G401.6 (cell line): ENCODE data around the gene TIGD6.

ENCODE experiments used
- FAIRE-seq: peaks from 2 replicates; lab custom pipeline; 2012; peaks lifted over from hg19 to GRCh38; lab: Jason Lieb, UNC

TIGD6 gene

DNA sequence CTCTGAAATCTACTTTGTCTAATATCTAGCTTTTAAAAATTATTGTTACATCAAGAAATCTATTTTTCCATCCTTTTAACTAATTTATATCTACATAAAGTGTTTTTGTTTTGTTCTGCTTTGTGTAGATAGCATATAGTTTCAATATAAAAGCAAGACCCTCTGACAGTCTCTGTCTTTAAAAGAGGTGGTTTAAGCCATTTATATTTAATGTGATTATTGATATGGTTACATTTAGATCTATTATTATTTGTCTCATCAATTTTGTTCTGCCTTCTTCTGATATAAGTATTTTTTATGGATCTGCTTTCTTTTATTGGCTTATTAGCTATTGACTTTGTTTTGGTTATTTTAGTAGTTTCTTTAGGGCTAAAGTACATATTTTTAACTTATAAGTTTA, 16.1 kb upstream of the TIGD6 start:
- peak; percentile 3 for FAIRE-seq

DNA sequence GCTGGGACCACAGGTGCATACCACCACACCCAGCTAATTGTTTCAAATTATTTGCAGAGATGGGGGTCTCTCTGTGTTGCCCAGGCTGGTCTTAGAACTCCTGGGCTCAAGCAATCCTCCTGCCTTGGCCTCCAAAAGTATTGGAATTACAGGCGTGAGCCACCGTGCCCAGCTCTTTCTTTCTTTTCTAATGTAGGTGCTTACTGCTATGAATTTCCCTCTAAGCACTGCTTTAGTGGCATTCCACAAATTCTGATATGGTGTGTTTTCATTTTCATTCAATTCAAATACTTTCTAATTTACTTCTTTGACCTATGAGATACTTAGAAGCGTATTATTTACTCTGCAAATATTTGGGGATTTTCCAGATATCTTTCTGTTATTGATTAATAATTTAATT, 15.0 kb upstream of the TIGD6 start:
- no peak for FAIRE-seq

DNA sequence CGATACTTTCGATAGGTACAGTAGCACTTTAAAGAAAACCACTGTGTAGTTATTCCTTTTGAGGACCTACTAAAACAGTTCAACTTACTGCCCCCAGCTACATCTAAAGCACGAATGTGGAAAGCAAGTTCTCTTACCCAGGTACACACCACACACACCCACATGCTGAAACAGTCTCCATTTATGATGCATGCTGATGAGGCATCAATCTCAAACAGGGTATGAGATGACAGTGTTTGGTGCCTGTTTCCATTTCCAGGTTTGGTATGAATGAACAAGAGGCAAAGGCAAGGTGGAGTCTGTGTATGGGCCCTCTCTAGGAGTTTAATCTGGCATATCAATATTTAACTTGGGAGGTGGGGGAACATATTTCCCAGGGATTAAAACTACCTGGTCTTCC, 14.0 kb upstream of the TIGD6 start:
- no peak for FAIRE-seq

DNA sequence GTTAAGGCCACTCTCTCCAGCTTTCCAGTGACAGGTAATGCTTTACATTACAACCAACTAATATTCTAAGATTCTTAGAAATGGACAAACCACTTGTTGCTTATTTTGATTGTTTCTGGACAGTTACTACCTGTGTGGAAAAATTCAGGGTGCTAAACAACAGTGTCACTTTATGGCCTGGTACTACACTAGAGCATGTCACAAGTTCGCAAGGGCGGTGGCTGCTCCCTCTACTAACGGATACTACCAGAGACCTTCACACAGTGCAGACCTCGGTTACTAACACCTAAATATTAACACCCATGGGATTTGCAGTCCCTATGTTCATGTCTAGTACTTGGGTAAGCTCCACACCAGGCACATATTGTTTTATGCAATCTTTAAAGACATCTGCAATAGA, 13.5 kb upstream of the TIGD6 start:
- no peak for FAIRE-seq

DNA sequence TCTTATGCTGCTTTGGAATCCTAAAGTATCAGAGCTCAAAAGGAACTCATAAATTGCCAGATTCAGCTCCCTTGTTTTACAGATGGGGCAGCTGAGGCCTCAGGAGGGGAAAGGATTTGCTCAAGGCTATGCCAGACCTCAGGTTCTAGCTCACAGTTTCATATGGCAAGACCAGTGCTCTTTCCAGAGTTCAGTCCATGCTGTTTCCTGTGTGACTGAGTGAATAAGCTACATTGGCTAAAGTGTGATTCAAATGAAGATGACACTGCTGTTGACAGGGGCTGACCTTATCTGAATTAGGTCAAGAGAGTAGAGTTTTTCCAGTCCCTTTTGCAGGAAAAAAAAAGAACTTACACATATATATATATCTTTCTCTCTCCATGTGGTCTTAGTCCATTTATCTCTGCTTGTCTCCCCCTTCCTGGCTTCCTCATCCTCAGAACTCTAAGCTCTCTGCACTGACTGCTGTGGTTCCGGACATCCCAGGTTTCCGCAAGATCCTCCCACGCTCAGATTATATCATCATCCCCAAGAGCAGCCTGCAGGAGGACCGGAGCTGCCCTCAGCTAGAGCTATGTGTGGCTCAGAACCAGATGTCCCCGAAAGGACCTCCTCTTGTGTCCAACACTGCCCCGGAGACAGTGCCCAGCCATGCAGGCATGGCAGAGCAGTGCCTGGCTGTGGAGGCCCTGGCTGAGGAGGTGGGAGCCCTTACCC, 9.4 kb upstream of the TIGD6 start:
- FAIRE-seq: no peak

DNA sequence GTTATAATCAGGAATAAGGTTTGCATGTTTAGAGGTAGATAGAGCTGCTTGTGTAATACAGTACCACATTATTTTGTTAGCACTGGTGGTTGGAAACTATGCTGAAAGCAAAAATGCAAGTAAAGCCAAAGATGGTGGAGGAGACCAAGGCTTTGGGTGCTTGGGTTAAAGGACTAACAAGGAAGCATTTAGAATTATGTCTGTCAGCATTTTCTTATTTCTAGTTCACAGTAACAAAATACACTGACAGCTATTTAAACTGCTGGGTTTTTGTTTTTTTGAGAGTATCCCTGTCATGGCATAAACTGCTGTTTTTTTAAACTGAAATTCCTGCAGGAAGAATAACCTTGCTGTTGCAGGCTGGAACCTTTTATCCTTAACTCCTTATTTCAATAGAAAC, 6.6 kb upstream of the TIGD6 start:
- no peak for FAIRE-seq

DNA sequence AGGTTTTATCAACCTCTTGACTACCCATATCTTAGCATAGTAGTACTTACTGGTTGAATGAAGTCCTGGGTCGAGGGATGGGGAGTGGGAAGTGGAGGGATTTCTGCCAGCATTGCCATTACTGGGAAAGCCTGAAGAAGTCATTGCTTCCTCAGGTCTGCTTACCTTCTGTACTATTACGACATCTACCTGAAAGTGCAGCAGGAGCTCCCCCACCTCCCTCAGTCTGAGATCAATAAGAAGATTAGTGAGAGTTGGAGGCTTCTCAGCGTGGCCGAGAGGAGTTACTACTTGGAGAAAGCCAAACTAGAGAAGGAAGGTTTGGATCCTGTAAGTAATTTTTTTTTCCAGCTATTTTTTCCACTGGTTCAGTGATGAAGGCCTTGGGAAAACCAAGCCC, 5.9 kb upstream of the TIGD6 start:
- FAIRE-seq: no peak

DNA sequence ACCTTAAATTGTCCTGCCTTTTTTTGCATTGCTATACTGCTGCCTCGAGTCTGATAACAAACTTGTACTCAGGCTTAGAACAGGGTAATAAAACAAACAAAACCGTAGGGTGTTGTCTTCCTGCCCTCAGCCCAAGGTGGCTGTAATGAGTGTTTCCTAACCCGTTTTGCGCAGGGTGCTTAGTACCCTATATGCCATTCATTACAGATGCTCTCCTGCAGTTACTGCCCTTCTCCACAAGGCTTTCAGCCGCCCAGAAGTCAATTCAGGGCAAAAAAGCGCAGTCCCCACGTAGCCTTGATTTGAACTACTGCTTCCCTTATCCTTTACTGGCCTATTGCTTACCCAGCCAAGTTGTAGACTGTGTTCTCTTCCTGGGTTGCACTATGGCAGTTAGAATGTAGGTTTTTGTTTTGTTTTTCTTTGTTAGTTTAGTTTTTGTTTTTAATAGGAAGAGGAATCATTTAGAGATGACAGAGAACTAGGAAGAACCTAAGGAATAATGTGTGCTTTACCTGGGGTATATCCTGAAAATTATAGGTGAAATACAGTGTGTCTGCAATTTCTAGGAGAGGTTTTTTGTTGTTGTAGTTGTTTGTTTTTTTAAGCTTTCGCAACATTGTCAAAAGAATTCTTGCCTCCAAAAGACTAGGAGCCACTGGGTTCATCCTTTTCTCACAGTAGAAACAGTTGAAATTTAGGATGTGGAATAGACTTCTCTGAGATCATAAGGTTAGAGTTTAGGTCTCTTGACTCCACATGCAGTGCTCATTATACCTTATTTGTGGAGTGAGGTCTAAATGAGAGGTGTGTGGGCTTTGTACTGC, 1.4 kb upstream of the TIGD6 start:
- peak; percentile 46 for FAIRE-seq

DNA sequence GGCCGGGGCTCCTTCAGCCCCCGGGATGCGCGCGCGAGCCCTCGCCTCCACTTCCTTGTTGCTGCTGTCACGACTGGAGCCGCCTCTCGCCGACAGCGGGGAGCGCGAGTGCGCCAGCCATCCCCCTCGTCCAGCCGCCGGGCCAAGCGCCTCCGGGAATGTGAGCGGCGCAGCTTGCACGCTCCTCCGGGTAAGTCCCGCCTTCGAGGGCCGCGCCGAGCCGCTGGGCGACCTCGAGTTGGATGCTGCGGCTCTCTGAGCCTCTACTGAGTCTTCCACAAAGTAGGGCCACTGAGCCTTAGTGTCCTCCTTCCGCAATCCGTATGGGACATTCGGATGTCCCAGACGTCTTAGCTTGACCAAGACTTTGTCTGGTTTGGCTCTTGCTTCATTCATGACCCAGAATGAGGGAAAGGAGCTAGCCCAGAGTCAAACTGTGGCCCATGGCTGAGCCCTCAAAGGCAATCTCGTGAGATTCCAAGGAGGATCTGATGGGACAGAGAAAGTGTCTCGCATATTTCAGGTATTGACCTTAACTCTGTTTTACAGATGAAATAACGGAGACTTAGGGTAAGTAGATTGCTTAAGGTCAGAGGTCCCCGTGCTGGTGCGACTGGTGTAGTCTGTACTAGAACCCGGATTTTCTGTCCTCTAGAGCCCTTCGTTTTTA, 671 bp upstream of the TIGD6 start:
- no peak for FAIRE-seq

DNA sequence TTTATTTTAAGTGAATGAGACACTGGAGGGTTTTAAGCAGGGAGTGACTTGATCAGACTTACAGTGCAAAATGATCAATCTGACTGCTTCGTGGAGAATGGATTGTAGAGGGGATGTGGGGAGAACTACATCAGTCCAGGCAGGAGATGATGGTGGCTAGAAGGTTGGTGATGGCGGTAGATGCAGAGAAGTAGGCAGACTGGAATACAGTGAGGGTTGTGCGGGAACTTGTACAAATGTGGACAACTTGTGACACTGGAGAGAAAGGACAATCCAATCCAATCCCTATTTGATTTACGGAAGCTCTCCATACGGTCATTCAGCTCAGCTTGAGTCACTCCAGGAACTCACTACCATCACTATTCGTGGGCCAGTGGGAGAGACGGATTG, 593 bp downstream of the TIGD6 start:
- no peak for FAIRE-seq

DNA sequence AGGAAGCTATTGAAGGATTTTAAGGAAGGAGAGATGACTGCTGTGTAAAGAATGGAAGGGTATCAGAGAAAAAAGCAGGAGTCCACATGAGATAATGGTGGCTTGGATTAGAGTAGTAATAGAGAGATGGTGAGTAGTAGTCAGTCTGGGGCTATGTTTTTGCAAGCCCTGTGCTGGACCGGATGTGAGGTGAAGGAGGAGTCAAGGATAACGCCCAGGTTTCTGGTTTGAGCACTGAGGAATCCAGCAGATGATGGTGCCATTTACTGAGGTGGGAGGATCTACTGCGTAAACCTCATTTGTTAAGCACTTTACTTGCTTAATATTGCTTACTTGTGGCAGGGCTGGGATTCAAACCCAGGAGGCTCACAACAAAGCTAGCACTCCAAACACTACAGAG, 1.1 kb downstream of the TIGD6 start:
- no peak for FAIRE-seq

DNA sequence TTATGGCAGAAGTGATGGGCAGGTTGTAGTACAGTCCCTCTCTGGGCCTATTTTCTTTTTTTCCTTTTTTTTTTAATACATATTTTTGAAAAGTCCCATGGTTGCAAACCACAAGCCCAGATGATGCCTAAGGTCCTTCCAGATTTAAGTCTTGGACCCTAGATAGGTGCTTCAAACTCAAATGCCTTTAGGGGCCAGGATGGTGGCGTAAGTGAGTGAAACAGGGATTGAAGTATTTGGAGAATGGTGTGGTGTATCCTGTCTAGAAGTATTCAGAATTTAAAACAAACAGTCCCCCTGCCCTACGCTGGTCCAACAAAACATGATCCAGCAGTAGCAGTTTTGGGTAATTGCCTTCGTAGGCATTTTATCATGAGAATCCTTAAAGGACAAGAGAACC, 2.2 kb downstream of the TIGD6 start:
- no peak for FAIRE-seq

DNA sequence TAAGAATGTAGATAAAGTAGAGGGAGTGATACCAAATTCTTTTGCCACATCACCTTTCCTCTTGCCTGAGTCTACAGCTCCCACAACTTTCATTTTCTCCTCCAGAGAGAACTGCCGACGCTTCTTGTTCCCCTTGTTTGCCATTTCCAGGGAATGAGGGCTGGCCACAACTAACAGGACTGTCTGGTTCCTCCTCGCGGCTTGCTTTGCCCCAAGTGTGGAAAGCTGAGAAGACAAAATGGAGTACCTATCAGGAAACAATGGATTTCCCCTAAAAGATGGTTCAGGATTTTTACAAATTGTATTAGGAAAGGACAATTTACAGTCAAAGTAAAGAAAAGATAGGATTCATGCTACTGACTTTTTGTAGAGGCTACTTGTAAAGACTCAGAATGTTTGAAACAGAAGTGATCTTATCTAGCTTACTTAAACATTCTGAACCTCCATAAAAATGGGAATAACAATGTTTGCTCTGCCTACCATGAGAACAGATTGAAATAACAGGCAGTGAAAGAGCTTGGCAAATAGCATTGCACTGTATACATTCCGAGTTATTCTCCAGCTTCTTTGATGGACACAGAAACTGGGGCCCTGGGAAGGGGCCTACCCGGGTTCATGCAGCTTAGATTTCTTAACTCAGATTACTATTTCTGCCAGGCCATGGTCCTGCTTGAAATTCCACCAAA, 4.1 kb downstream of the TIGD6 start:
- no peak for FAIRE-seq

DNA sequence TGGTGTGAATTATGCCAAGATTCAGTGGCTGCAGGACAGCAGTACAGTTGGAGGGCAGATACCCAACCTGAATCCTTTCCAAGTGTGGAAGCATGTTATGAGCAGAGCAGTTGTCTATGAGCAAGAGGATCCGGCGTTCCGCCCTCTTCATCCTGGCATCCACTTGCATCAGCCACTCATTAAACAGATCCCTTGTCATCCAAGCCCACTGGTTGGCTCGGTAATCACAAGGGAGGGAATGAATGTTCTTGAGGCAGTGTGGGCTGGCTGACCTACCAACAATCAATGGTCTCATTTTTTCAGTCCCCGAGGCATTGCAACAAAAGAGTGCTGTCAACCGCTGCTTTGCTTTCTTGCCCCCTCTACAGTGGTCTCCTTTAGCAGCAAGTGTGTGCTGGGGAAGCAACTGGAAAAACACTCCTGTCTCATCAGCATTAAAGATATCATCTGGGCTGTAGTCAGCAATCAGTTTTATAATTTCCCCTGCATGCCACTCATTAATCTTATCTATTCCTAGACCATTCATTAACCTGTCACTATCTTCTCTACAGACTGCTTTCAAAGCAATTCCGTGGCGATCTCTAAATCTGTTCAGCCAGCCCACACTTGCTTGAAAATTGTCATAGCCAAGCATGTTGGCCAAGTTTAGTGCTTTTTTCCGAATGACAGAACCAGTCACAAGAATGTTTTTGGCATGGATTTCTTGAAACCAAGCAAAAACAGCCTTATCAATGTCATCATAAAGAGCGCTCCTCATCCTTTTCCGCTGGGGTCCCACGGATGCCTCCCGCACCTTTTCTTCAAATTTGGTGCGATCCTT, 4.9 kb downstream of the TIGD6 start:
- no peak for FAIRE-seq

DNA sequence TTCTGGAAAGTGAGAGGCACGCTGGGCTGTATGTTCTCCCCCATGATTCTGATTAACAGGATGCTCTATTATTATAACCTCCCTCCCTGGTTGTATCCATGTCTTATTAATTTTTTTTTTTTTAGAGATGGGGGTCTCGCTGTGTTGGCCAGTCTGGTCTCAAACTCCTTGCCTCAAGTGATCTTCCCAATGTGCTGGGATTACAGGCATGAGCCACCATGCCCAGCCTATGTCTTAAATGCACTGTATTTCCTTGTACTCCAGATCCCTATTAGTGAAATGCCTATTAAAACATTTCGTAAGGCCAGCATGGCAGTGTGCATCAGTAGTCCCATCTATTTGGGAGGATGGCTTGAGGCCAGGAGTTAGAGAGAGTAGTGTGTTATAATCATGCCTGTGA, 7.0 kb downstream of the TIGD6 start:
- no peak for FAIRE-seq

DNA sequence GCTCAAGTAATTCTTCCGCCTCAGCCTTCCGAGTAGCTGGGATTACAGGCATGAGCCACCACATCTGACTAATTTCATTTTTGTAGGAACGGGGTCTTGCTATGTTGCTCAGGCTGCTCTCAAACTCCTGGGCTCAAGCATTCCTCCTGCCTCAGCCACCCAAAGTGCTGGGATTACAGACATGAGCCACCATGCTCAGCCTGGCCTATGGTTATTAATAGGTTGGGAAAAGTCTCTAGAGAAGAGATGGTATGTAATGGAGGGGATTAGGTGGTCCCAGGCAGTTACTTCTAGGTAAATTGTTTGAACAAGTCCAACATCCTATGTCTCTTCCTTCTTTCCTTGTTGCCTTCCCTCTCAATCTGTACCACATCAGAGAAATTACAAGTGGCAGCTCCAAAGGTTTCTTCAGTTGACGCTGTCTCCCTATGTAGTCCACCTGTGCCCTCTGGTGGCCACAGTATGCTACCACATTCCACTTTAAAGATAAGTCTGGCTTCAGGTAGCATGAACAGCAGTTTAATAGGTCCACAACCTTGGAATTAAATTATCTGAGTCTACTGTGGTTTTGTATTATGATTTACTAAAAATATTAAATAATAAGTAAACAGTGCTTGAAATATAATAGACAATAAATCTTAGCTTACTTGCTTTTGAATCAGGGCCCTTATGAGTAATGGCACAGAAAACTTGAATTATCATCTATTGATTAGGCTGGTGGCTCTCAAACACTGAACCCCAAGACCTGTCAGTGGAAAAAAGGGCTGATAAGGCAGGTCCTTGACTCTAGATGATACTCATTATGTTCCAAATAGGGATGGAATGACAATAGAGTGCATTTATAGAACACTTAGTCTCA, 9.7 kb downstream of the TIGD6 start:
- peak; percentile 95 for FAIRE-seq

DNA sequence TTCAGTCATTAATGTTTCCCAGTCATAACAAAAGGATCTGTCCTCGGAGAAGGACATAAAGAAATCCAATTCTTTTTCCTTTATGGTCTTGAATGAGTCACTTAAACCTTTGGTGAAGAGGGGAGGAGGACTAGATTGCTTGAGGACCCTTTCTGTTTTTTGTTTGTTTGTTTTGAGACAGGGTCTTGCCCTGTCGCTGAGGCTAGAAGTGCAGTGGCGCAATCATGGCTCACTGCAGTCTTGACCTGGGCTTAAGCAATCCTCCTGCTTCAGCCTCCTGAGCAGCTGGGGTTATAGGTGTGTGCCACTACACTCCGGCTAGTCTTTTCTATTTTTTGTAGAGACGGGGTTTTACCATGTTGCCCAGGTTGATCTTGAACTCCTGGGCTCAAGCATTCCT, 12.3 kb downstream of the TIGD6 start:
- no peak for FAIRE-seq

DNA sequence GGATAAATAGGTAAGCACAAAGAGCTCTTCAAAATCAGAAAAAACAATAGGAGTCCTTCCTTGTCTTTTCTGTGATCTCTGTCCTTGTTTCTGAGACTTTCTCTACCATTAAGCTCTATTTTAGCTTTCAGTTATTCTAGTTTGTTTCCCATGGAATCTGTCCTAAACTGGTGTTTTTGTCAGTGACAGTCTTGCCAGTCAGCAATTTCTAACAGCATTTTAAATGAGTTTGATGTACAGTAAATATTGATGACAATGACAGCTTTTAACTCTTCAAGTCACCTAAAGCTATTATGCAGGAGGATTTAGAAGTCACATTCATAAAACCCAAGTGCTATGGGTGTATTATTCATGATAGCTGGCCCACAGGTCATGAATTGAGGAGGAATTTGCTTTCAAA, 17.9 kb downstream of the TIGD6 start:
- FAIRE-seq: no peak

DNA sequence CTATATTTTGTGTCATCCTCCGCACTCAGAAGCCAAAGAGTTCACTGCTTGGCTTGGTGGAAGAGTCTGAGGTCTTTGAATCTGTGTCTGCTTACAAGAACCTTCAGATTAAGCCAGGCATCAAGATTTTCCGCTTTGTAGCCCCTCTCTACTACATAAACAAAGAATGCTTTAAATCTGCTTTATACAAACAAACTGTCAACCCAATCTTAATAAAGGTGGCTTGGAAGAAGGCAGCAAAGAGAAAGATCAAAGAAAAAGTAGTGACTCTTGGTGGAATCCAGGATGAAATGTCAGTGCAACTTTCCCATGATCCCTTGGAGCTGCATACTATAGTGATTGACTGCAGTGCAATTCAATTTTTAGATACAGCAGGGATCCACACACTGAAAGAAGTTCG, 19.2 kb downstream of the TIGD6 start:
- FAIRE-seq: no peak

DNA sequence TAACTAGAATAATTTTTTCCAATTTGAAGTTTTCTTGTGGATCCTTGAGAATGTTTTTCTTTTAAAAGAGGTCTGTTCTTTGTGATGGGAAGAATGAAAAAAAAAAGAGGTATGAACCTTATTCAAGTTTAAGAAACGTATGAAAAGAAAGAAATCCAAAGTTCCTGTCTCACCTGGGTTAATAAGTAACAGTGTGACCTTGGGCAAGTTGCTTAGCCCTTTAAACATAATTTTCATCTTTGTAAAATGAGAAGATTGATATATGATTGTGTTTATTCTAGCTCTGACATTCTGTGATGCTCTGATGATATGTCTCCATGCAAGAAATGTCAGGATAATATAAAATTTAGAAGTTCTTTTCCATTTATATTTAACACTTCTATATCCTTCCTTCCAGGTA, 20.6 kb downstream of the TIGD6 start:
- FAIRE-seq: no peak

DNA sequence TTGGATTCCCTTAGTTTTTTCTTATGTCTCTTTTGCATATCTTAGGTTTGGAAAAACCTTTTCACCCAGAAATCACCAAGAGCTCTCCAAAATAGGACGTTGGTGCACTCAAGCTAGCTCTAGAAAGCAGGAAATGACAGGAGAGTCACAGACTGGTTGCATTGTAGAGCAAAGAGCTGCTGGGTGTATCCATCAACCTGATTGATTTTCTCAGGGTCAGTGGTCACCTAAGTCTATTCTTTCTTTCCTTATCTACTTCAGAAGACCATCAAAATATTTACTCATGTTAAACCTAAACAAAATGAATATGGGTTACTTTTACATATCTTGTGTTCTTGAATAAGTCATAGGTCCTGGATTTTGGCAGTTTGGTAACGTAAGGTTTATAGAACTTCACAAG, 25.0 kb downstream of the TIGD6 start:
- FAIRE-seq: no peak
